HG03469 (cell line): ENCODE data around the gene KIF5B.

Source experiments
- ATAC-seq: cut with Tn5 transposase; IDR thresholded peaks from one replicate; pipeline ENCODE4 v1.9.1; 2021; ENCODE audit warnings: mild to moderate bottlenecking, moderate library complexity, moderate number of reproducible peaks; ENCODE audit not compliant: unreplicated experiment

Gene KIF5B

DNA sequence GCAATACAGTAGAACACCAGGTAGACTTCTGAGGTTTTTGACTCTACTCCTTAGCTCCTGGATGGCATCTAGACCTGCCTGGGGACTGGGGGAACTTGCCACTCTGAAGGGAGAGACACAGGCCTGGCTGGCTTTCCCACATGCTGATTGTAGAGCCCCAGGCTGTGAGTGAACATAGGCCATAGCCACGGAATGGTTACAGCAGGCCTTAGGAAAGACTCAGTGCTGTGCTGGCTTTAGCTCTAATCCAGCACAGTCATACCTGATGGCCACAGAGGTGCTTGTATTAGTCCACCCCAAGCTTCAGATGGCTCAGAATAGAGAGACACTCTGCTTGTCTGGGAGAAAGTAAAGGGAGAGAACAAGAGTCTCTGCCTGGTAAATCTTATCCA is 92.6 kb downstream of the KIF5B start:
- no peak for ATAC-seq

DNA sequence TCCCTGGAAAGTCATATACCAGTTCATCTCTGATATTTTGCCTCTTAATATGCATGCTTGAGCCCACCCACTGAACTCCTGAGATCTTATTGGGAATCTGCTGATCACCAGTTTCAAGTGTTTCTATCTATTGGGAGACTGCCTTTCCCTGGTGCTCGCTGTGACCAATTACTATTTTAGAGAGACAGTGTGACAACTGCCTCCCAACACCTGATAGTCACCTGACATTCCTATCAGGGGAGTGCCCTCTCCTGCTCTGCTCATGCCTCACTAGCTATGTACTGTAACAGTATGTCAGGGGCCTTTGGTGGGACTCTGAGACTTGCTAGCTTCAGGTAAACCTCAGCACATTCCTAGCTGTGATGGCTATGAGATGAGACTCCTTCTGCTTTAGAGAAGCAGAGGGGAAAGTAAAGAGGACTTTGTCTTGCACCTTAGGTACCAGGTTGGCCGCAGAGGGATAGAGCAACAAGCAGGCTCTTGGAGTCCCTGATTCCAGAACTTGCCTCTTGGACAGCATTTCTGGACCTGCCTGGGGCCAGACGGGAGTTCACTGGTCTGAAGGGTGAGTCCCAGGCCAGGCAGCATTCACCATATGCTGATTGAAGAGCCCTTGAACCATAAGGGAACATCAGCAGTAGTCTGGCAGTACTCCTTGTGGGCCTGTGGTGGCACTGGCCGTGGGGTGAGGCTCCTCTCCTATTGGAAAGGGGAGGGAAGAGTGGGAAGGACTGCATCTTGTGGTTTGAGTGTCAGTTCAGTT is 93.2 kb downstream of the KIF5B start:
- ATAC-seq = no peak

DNA sequence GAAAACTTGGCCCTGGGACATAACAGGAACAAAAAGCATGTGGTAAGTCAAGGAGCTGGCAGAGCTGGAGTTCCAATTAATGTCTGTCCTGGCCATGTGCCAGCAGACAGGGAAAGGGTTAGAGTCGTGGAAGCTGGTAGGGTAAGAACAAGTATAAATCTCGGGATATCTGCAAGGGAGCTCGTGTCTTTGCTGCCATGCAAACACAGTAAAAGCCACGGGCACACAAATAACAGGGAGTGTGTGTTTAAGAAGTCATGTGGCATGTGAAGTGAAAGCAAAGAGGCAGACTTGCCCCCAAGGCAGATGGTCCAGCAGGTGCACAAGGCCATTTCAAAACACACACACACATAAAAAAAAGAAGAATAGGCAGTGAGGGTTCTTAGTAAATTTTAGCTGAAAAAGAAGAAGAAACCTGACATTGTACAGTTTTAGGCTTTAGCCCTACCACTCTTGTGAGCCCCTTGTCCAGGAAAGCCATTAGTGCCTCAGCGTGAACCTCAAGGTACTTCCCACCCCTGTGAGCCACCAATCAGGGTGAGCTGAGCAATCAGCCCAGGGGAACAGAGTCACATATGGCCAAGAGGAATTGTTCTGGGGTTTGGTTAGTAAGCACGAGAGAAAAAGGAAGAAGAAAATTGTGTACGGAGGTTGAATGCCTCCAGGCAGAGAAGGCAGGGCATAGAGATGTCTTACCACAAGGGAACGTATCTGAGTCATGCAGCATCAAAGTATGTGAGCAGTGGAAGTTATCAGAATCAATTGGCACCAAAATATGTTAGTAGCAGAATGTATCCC is 94.7 kb downstream of the KIF5B start:
- no peak for ATAC-seq

DNA sequence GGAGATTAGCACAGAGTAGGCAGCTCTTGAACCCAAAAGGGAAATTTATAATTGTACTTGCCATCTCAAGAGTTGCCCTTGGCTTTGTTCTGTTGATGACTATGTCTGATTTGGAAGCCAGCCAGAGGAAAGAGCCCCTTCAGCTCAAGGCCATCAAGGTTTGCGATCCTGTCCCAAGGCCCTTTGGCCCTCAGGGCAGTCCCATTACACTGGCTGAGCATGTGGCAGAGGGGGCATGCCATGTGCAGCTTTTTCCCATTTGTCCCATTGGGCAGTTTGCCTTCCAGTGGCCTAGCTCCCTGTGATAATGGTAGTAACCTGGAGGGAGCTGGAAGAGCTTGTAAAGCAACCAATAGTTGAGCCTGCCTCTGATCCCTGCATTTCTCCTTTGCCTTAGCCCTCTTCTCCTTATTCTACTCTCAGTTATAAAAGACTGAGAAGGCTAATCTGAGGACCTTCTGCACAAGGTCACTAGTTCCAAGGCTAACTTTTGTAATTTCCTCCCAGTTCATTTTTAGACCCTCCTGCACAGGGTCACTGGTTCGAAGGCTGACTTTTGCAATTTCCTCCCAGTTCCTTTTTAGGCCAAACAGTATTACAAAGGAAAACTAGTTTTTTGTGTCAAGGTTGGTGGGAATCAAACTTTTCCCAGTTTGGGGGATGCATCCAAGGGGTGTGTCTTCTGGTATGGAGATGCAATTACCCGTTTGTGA is 96.6 kb downstream of the KIF5B start:
- no peak for ATAC-seq
